Left lung (tissue), 10 donors: ENCODE measurements around the gene GREM1. TPM values are rescaled to one million over a fixed set of nuclear protein-coding genes. Genes with fewer than 3 reads are reported as not detected.

Source experiments
- ATAC-seq: fragments of 200-7000 bp; cut with Tn5 transposase; one replicate; pipeline ENCODE4 v1.9.1; 2020; ENCODE audit warnings: moderate library complexity
- DNase-seq, 4 donors: peaks; one replicate each; pipeline ENCODE4 v3.0.0-alpha.2; 2013 to 2020
- H3K27ac ChIP-seq, 2 donors: fragments of 200-600 bp; sonication (generic) in 1 of 2; one replicate each; pipeline versions ENCODE4 v1.5.0 to v1.8.0; 2020 to 2021
- H3K27me3 ChIP-seq, 2 donors: fragments of 200-600 bp; sonication (generic) in 1 of 2; one replicate each; pipeline versions ENCODE4 v1.5.0 to v1.8.0; 2020 to 2021
- H3K36me3 ChIP-seq, 2 donors: fragments of 200-600 bp; sonication (generic) in 1 of 2; one replicate each; pipeline versions ENCODE4 v1.5.0 to v1.8.0; 2020 to 2021
- H3K4me1 ChIP-seq, 2 donors: fragments of 200-600 bp; one replicate each; pipeline ENCODE4 v1.8.0; 2021
- H3K4me3 ChIP-seq, 2 donors: fragments of 200-600 bp; sonication (generic) in 1 of 2; one replicate each; pipeline versions ENCODE4 v1.5.0 to v1.8.0; 2020 to 2021; ENCODE audit warnings: mild to moderate bottlenecking in 1 of 2
- H3K9me3 ChIP-seq, 2 donors: fragments of 200-600 bp; sonication (generic) in 1 of 2; one replicate each; pipeline versions ENCODE4 v1.5.0 to v1.8.0; 2020 to 2021
- CTCF ChIP-seq, 2 donors: fragments of 200-600 bp; sonication (generic) in 1 of 2; IDR thresholded peaks; one replicate each; pipeline versions ENCODE4 v1.5.0 to v1.8.0; 2021; ENCODE audit warnings: antibody characterized with exemption in 2 of 2
- intact Hi-C, 2 donors: fragments of 100-400 bp; cut with DNase I; formaldehyde crosslinking; loops; one replicate each; pipeline versions ENCODE4 v1.11.2 to v1.14.2; 2022
- polyA plus RNA-seq, 6 donors: library from polyadenylated mRNA; unstranded; fragments of 120-200 nt; gene quantifications; one replicate each; pipeline ENCODE4 v1.2.1, GENCODE V29; 2013; ENCODE audit not compliant: insufficient read length in 6 of 6
- total RNA-seq, 2 donors: library from RNA; stranded (reverse); fragmentation: NEBNext Ultra II Directional; extraction: Animal tissue kit (Norgen Biotek cat#: 25700); gene quantifications; one replicate each; pipeline ENCODE4 v1.2.1, GENCODE V29; 2021
- donor health status: DM: no; HTN: yes; CAD: no.
- donor health status: DM: no; HTN: no; CAD: no.

GREM1 gene
- total and polyA plus RNA-seq, 8 donors: 0.01 to 2.2 (median 0.12) TPM

- H3K27me3 ChIP-seq: no peaks in the 10 kb centered on the region
- H3K27ac ChIP-seq: no peak overlapping the region
- no peaks in the 10 kb centered on the region for H3K36me3 ChIP-seq
- no peaks in the 10 kb centered on the region for H3K4me1 ChIP-seq
- DNase-seq (no peak), ATAC-seq (no peak)
- intact Hi-C loops: no loop called here
- H3K4me3 ChIP-seq: no peak overlapping the region
- no peaks in the 10 kb centered on the region for H3K9me3 ChIP-seq
- TF ChIP-seq CTCF (IDR thresholded peaks at IDR 0.05): no peak
Measured at GRCh38 chr15:32746116-32746857, 28.5 kb downstream of the GREM1 start.

- Histone ChIP-seq H3K9me3 (no peaks in the 10 kb centered on the region), H3K27ac (no peak overlapping the region), H3K27me3 (no peaks in the 10 kb centered on the region), H3K4me3 (no peak overlapping the region), H3K36me3 (no peaks in the 10 kb centered on the region), H3K4me1 (no peaks in the 10 kb centered on the region)
- intact Hi-C loops: no loop called here
- DNase-seq (no peak), ATAC-seq (no peak)
- no peak for TF ChIP-seq CTCF (IDR thresholded peaks at IDR 0.05)
Measured at GRCh38 chr15:32747921-32748342, 30.1 kb downstream of the GREM1 start.

- ATAC-seq (no peak), DNase-seq (no peak)
- intact Hi-C loops: no loop called here
- Histone ChIP-seq H3K27me3 (no peaks in the 10 kb centered on the region), H3K27ac (no peak overlapping the region), H3K4me3 (no peak overlapping the region), H3K4me1 (no peaks in the 10 kb centered on the region), H3K9me3 (no peaks in the 10 kb centered on the region), H3K36me3 (no peaks in the 10 kb centered on the region)
- no peak for TF ChIP-seq CTCF (IDR thresholded peaks at IDR 0.05)
Measured at GRCh38 chr15:32750979-32751378, 33.2 kb downstream of the GREM1 start.

GRCh38 chr15:32757426-32757825 lies 39.6 kb downstream of the GREM1 start:
- Histone ChIP-seq H3K9me3 (no peaks in the 10 kb centered on the region), H3K4me1 (no peaks in the 10 kb centered on the region), H3K27me3 (no peaks in the 10 kb centered on the region), H3K27ac (no peak overlapping the region), H3K4me3 (no peak overlapping the region), H3K36me3 (no peaks in the 10 kb centered on the region)
- DNase-seq: no peak
- no peak for ATAC-seq
- intact Hi-C loops: no loop called here
- no peak for TF ChIP-seq CTCF (IDR thresholded peaks at IDR 0.05)

GRCh38 chr15:32763295-32763694 lies 45.5 kb downstream of the GREM1 start:
- TF ChIP-seq CTCF (IDR thresholded peaks at IDR 0.05): no peak
- no peak for DNase-seq
- ATAC-seq: no peak
- Histone ChIP-seq H3K4me1 (no peaks in the 10 kb centered on the region), H3K4me3 (no peak overlapping the region), H3K36me3 (no peaks in the 10 kb centered on the region), H3K27me3 (no peaks in the 10 kb centered on the region), H3K27ac (no peak overlapping the region), H3K9me3 (no peaks in the 10 kb centered on the region)
- intact Hi-C loops: no loop called here
